HL-60/S4 (cell line): ENCODE measurements around the gene CABLES1.
"Not testable (repeated sequence)": the region's sequence is repeated elsewhere in the genome, so short reads cannot be mapped to it uniquely, and the experiment has no call there.

ENCODE experiments used
- in situ Hi-C: fragments of 300-500 bp; cut with MboI; formaldehyde crosslinking; loops from 2 replicates; pipeline ENCODE4 v1.14.3; 2022; ENCODE audit warnings: low sequenced_read_pairs

Gene CABLES1

GRCh38 chr18:23253630-23254029 lies 118.3 kb downstream of the CABLES1 start:
- in situ Hi-C loops: no loop called here

- in situ Hi-C loops: no loop called here
Measured at GRCh38 chr18:23257137-23257536, 121.9 kb downstream of the CABLES1 start.

DNA sequence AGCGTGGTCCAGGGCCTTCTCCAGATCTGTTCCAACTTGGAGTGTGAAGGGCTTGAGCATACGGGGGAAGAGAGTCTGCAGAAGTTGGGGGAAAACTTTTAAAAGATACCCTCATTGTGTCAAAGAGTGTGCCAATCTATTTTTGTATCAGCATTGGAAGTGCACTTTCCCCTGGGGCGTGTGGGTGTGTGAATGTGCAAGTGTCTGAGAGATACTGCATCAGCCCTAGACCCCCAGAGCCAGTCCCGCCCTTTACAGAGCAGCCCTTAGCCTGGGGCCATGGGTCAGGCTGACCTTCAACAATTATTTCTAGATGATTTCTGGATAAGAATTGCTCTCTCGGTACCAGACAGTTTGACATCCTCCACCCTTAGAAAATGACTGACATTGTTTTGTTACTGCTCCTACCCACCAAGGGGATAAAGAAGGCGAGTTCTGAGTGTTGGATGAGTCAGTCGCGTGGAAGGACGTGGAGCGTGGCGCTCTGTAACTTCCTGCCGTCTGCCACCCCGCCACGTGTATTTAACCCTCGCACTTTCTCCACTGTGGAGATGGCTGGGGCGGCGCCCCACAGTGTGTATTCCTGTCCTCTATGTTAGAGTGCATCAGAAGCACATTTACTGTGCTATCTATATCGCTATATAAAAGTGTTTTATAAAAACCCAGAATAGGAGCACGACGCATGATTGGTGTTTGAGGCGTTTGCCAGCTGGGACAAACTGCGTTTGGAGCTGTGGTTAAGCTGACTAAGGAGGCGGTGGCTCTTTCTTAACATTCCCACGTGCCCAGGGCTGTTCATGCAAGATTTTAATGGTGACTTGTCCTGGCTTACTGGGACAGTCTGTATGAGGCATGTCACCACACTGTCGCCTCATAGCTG lies 122.6 kb downstream of the CABLES1 start:
- in situ Hi-C loops: no loop called here

DNA sequence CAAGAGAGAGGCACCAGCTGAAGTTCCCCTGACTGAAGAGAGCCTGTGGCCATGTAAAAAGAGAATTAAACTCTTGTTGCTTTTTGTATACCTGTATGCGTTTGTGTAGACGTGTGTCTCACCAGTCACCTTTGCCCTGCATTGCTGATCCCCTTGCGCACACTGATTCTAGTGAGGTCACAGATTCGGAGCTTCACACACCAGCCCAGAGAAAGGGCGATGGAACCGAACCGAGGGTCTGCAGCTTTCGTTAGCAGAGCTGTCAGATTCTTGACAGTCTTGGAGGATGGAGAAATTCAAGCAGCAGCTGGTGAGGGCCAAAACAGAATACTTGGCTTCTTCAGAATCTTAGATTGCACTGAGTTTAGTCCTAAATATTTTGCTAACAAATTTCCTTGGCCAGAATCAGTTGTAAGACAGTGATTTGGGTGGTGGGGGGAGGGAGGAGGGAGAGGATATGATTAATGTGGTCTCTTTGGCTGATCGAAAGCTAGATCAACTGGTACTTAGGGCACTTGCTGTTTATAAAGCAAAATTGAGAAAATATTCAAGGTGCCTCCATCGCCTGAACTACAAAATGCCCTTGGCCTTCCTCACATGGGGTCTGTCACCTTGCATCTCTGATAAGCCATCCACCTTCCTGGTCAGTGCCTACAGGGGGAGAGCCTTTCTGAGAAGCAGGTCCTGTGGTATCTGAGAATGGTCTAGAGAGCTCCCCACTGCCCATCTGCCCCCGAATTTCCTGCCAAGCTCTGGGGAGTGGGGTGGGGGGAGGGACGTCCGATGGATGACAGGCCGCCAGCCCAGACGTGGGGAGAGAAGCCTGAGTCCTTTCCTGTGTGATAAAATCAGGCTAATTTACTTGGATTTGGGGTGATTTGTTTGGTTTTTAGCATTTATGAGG lies 123.5 kb downstream of the CABLES1 start:
- in situ Hi-C loops: no loop called here

- in situ Hi-C loops: no loop called here
Measured at GRCh38 chr18:23259701-23260681, 124.7 kb downstream of the CABLES1 start.

GRCh38 chr18:23260926-23261590 lies 125.8 kb downstream of the CABLES1 start:
- in situ Hi-C loops: no loop called here

- in situ Hi-C loops: no loop called here
Measured at GRCh38 chr18:23263551-23264235, 128.4 kb downstream of the CABLES1 start.

- in situ Hi-C loops: no loop called here
Measured at GRCh38 chr18:23265682-23266399, 130.6 kb downstream of the CABLES1 start.

DNA sequence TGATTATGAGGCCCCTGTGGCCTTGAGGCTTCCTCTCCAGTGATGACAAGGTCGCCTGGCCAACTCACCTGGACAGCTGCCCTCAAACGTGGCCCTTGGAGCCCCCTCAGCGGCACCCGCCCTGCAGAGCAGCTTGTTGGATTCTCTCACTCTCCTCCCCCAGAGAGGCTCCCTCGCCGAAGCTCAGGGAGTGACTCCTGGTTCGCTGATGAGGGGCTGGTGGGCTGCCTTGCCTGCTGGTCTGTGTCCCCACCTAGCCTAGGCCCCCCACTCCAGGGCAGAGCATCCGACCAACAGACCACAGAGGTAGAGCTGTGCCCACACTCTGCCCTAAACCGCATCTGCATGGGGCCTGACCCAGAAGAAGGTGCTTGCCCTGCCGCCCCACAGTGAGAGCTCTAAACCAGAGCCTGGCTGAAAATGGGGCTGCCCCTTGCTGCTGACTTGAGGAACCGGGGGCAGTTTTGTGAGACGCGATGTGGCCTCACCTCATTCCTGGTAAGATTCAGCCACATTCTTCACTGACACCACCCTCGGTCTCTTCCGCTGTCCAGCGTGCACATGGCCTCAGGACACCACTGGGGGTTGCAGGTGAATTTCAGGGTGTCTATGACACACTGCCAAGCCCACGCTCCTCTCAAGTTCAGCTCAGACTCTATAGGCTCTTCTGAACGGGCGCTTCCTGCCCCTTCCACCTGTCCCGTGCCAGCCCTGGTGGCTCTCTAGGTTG lies 131.6 kb downstream of the CABLES1 start:
- in situ Hi-C loops: no loop called here

DNA sequence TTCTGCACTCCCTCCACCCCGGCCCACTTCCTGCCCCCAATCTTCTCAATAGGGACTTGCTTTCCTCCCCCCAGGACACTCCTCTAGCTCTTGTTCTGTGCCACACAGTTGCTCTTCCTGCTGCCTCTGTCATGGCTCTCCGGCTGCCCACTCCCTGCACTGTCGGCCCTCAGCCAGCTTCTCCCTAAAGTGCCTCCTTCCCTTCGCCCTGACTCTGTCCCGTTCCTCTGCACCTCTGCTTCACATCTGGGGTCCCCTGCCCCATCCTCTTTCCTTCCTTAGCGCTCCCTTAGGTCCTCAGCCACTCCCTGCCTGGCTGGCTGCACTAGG lies 132.1 kb downstream of the CABLES1 start:
- in situ Hi-C loops: no loop called here

DNA sequence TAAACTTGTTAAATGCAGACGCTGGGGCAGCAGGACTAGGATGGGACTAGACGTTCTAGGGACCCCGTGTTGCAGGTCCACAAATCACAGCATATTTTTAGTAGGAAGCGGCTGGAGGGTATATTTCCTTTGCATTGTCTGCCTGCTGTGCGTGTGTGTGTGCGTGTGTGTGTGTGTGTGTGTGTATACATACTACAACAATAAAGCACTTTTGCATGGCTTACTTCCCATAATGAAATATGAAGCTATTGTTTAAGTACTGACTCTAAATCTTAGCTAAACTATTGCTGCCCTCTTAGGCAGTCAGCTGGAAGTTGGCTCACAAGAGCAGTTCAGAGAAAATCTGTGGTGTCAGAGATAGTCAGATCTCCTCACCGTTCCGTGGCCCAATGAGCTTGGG lies 133.4 kb downstream of the CABLES1 start:
- in situ Hi-C loops: no loop called here

DNA sequence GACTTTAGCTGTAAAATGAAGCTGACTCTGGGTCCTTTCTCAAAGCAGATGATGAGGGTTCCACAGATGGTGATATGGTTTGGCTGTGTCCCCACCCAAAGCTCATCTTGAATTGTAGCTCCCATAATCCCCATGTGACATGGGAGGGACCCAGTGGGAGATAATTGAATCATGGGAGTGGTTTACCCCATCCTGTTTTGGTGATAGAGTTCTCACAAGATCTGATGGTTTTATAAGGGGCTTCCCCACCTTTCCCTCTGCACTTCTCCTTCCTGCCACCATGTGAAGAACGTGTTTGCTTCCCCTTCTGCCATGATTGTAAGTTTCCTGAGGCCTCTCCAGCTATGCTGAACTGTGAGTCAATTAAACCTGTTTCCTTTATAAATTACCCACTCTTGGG lies 133.8 kb downstream of the CABLES1 start:
- in situ Hi-C loops: not testable (repeated sequence)

DNA sequence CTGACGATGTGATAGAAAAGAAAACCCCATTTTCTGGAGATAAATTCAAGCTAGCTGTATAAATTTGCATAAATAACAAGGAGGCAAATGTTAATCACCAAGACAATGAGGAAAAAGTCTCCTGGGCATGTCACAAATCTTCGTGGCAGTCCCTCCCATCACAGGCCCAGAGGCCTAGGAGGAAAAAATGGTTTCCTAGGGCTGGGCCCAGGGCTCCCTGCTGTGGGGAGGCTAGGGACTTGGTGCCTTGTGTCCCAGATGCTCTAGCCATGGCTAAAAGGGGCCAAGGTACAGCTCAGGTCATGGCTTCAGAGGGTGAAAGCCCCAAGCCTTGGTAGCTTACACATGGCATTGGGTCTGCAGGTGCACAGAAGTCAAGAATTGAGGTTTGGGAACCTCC lies 134.6 kb downstream of the CABLES1 start:
- in situ Hi-C loops: no loop called here

GRCh38 chr18:23270986-23271680 lies 135.8 kb downstream of the CABLES1 start:
- in situ Hi-C loops: no loop called here

GRCh38 chr18:23272498-23273232 lies 137.4 kb downstream of the CABLES1 start:
- in situ Hi-C loops: no loop called here

GRCh38 chr18:23273443-23273966 lies 138.2 kb downstream of the CABLES1 start:
- in situ Hi-C loops: no loop called here
